Hepatocyte (in vitro differentiated cells): Measurements from ENCODE around the gene RAB11FIP5. TPM values are rescaled to one million over a fixed set of nuclear protein-coding genes. Genes with fewer than 3 reads are reported as not detected.

Source experiments
- DNase-seq: peaks from one replicate; pipeline ENCODE4 v3.0.0-alpha.2; 2016; ENCODE audit warnings: low spot score
- H2AFZ ChIP-seq: fragments of 200-600 bp; sonication (generic); 2 replicates; pipeline ENCODE4 v1.6.0; 2016; ENCODE audit warnings: antibody characterized with exemption, mild to moderate bottlenecking
- H3K27ac ChIP-seq: fragments of 200-600 bp; sonication (generic); 2 replicates; pipeline ENCODE4 v1.5.1; 2016; ENCODE audit warnings: mild to moderate bottlenecking
- H3K27me3 ChIP-seq: fragments of 200-600 bp; sonication (generic); 2 replicates; pipeline ENCODE4 v1.6.1; 2016
- H3K36me3 ChIP-seq: fragments of 200-600 bp; sonication (generic); replicated peaks from 2 replicates; pipeline ENCODE4 v1.5.1; 2016; ENCODE audit warnings: low read depth; ENCODE audit not compliant: insufficient read depth
- H3K4me1 ChIP-seq: fragments of 200-600 bp; sonication (generic); 2 replicates; pipeline ENCODE4 v1.5.1; 2016; ENCODE audit warnings: mild to moderate bottlenecking, moderate library complexity; ENCODE audit not compliant: insufficient read depth
- H3K4me2 ChIP-seq: fragments of 200-600 bp; sonication (generic); 2 replicates; pipeline ENCODE4 v1.6.0; 2016
- H3K4me3 ChIP-seq: fragments of 200-600 bp; sonication (generic); 2 replicates; pipeline ENCODE4 v1.5.1; 2016; ENCODE audit warnings: mild to moderate bottlenecking
- H3K79me2 ChIP-seq: fragments of 200-600 bp; sonication (generic); 2 replicates; pipeline ENCODE4 v1.6.0; 2017; ENCODE audit warnings: mild to moderate bottlenecking
- H3K9me2 ChIP-seq: fragments of 200-600 bp; sonication (generic); replicated peaks from 2 replicates; pipeline ENCODE4 v1.6.0; 2017; ENCODE audit warnings: mild to moderate bottlenecking; ENCODE audit not compliant: insufficient read depth
- H3K9me3 ChIP-seq: fragments of 200-600 bp; sonication (generic); 2 replicates; pipeline ENCODE4 v1.5.1; 2016; ENCODE audit warnings: low read depth, mild to moderate bottlenecking
- H4K20me1 ChIP-seq: fragments of 200-600 bp; sonication (generic); 2 replicates; pipeline ENCODE4 v1.6.0; 2016; ENCODE audit warnings: mild to moderate bottlenecking; ENCODE audit not compliant: insufficient read depth, poor library complexity, severe bottlenecking
- CTCF ChIP-seq: fragments of 200-600 bp; sonication (generic); IDR thresholded peaks from 2 replicates; pipeline ENCODE4 v1.5.1; 2016; ENCODE audit warnings: antibody characterized with exemption, mild to moderate bottlenecking; ENCODE audit not compliant: poor library complexity
- EZH2 ChIP-seq: fragments of 200-600 bp; sonication (generic); IDR thresholded peaks from 2 replicates; pipeline ENCODE4 v1.6.1; 2016; ENCODE audit warnings: antibody characterized with exemption, mild to moderate bottlenecking, borderline replicate concordance
- EZH2phosphoT487 ChIP-seq: fragments of 200-600 bp; sonication (generic); IDR thresholded peaks from one replicate; pipeline ENCODE4 v1.6.1; 2018; ENCODE audit warnings: antibody characterized with exemption, mild to moderate bottlenecking, low read depth, moderate library complexity; ENCODE audit not compliant: unreplicated experiment, severe bottlenecking
- WGBS: methylation state at CpG from one replicate; pipeline ENCODE4 v1.1.6; 2016; ENCODE audit warnings: low lambda C conversion rate; ENCODE audit errors: missing lambda C conversion rate; 5-methylcytosine and 5-hydroxymethylcytosine counted together
- polyA plus RNA-seq: library from polyadenylated mRNA; unstranded; fragments of >200 nt; fragmentation: Nextera tagmentation; extraction: Ambion mirVana; gene quantifications from 2 replicates; pipeline ENCODE4 v1.2.1, GENCODE V29; 2016
- total RNA-seq: library from RNA; depleted of rRNA; stranded (reverse); fragments of >200 nt; gene quantifications from 2 replicates; pipeline ENCODE4 v1.2.3, GENCODE V29; 2014

Gene RAB11FIP5
- total and polyA plus RNA-seq, 2 experiments from 2014 or later = 33.5 to 33.7 TPM

GRCh38 chr2:73091696-73092095 is 21.1 kb downstream of the RAB11FIP5 start:
- Histone ChIP-seq H3K4me2 (peak overlapping the region; percentile 52), H3K27me3 (no peaks in the 10 kb centered on the region), H2AFZ (no peak overlapping the region), H3K4me3 (no peak overlapping the region), H3K9me2 (no peaks in the 10 kb centered on the region), H3K27ac (peak overlapping the region; percentile 67), H3K79me2 (peaks cover 80% of the 10 kb centered on the region), H3K4me1 (peaks cover 54% of the 10 kb centered on the region), H3K36me3 (no peaks in the 10 kb centered on the region), H3K9me3 (no peaks in the 10 kb centered on the region), H4K20me1 (peaks cover 16% of the 10 kb centered on the region)
- WGBS = 93% methylated on average over 11 of the region's 11 CpGs
- TF ChIP-seq CTCF (no peak), EZH2 (no peak), EZH2phosphoT487 (no peak)
- DNase-seq = no peak

GRCh38 chr2:73091164-73091563 is 21.6 kb downstream of the RAB11FIP5 start:
- no peak for TF ChIP-seq EZH2phosphoT487
- TF ChIP-seq CTCF = no peak
- no peak for TF ChIP-seq EZH2
- Histone ChIP-seq H3K4me2 (peak overlapping the region; percentile 52), H3K27ac (peak overlapping the region; percentile 67), H3K27me3 (no peaks in the 10 kb centered on the region), H3K79me2 (peaks cover 80% of the 10 kb centered on the region), H3K36me3 (no peaks in the 10 kb centered on the region), H2AFZ (no peak overlapping the region), H3K4me3 (no peak overlapping the region), H3K9me3 (no peaks in the 10 kb centered on the region), H3K4me1 (peaks cover 54% of the 10 kb centered on the region), H4K20me1 (peaks cover 12% of the 10 kb centered on the region), H3K9me2 (no peaks in the 10 kb centered on the region)
- WGBS = 68% methylated on average over 7 of the region's 7 CpGs
- DNase-seq = peak; percentile 62

GRCh38 chr2:73089270-73090030 is 23.3 kb downstream of the RAB11FIP5 start:
- TF ChIP-seq CTCF = no peak
- TF ChIP-seq EZH2phosphoT487 = no peak
- TF ChIP-seq EZH2 = no peak
- Histone ChIP-seq H2AFZ (no peak overlapping the region), H3K27me3 (no peaks in the 10 kb centered on the region), H3K4me1 (peaks cover 58% of the 10 kb centered on the region), H3K79me2 (peaks cover 77% of the 10 kb centered on the region), H3K36me3 (no peaks in the 10 kb centered on the region), H3K9me3 (no peaks in the 10 kb centered on the region), H3K4me3 (no peak overlapping the region), H4K20me1 (peaks cover 18% of the 10 kb centered on the region), H3K27ac (peak overlapping the region; percentile 89), H3K9me2 (no peaks in the 10 kb centered on the region), H3K4me2 (peak overlapping the region; percentile 48)
- peak; percentile 91 for DNase-seq
- WGBS = 75% methylated on average over 11 of the region's 11 CpGs
